Panc1 (cell line): ENCODE results near the gene CRYZ.

Source experiments
- CTCF ChIP-seq: fragments of 450-650 bp; IDR thresholded peaks from 2 replicates; pipeline ENCODE4 v1.5.1; 2017; ENCODE audit warnings: mild to moderate bottlenecking
- POLR2AphosphoS5 ChIP-seq: IDR thresholded peaks from 2 replicates; pipeline ENCODE4 v1.6.1; 2012; ENCODE audit warnings: mild to moderate bottlenecking, low read depth, low read length, moderate library complexity
- REST ChIP-seq, 2 experiments: IDR thresholded peaks; 2 replicates each; pipeline ENCODE4 v1.6.1; 2011 to 2012; ENCODE audit warnings: low read depth in 2 of 2, control low read depth in 1 of 2, low read length in 1 of 2, mild to moderate bottlenecking in 1 of 2, moderate library complexity in 1 of 2; ENCODE audit not compliant: insufficient read depth in 1 of 2
- SIN3A ChIP-seq: IDR thresholded peaks from 2 replicates; pipeline ENCODE4 v1.6.1; 2012; ENCODE audit warnings: low read depth, mild to moderate bottlenecking, low read length, moderate library complexity, borderline replicate concordance; ENCODE audit not compliant: insufficient read depth
- TCF7L2 ChIP-seq: IDR thresholded peaks from 2 replicates; pipeline ENCODE4 v1.6.1; 2011; ENCODE audit warnings: mild to moderate bottlenecking, low read depth, low read length, inconsistent platforms

GRCh38 chr1:74681851-74682250, 51.0 kb downstream of the CRYZ start:
- no peak for TF ChIP-seq CTCF
- TF ChIP-seq POLR2AphosphoS5, result no peak
- TF ChIP-seq REST (IDR thresholded peaks at IDR 0.05; ENCODE audit: insufficient read depth in 1 of 2, low read depth in 2 of 2, low read length in 1 of 2), result no peak
- no peak for TF ChIP-seq TCF7L2
- no peak for TF ChIP-seq SIN3A
